K562 (cell line): ENCODE data around the gene CTPS2. TPM values are rescaled to one million over a fixed set of nuclear protein-coding genes. Genes with fewer than 3 reads are reported as not detected.

Experiments used
- BMI1 ChIP-seq: fragments of 150-350 bp; IDR thresholded peaks from 2 replicates; pipeline ENCODE4 v1.6.1; 2014; ENCODE audit warnings: low read length
- CCNT2 ChIP-seq: IDR thresholded peaks from 2 replicates; pipeline ENCODE4 v1.6.1; 2011; ENCODE audit warnings: borderline replicate concordance, low read depth, mild to moderate bottlenecking, moderate library complexity, mixed read lengths, low read length; ENCODE audit not compliant: insufficient read length; ENCODE audit errors: extremely low read depth
- CHD4 ChIP-seq: fragments of 200-600 bp; sonication (generic); IDR thresholded peaks from 3 replicates; pipeline ENCODE4 v1.6.1; 2012; ENCODE audit warnings: low read depth, mild to moderate bottlenecking, mixed read lengths, low read length, inconsistent platforms; ENCODE audit not compliant: insufficient read depth, insufficient replicate concordance, poor library complexity, severe bottlenecking
- DLX4 ChIP-seq: fragments of 250-450 bp; sonication (Bioruptor Pico); IDR thresholded peaks from 2 replicates; pipeline ENCODE4 v1.6.1; 2021; ENCODE audit warnings: mild to moderate bottlenecking
- DPF2 ChIP-seq: fragments of 450-650 bp; IDR thresholded peaks from 2 replicates; pipeline ENCODE4 v1.6.1; 2016
- ELK1 ChIP-seq: sonication (generic); formaldehyde crosslinking; IDR thresholded peaks from 2 replicates; pipeline ENCODE4 v1.8.1; 2022; ENCODE audit warnings: missing genetic modification reagents
- EP400 ChIP-seq: fragments of 450-650 bp; IDR thresholded peaks from 2 replicates; pipeline ENCODE4 v1.6.1; 2017; ENCODE audit warnings: antibody characterized with exemption, mild to moderate bottlenecking, moderate library complexity
- ESRRA ChIP-seq: fragments of 450-650 bp; IDR thresholded peaks from 2 replicates; pipeline ENCODE4 v1.6.1; 2014; ENCODE audit warnings: low read depth, mild to moderate bottlenecking, moderate library complexity, borderline replicate concordance
- GTF2F1 ChIP-seq: IDR thresholded peaks from 2 replicates; pipeline ENCODE4 v1.6.1; 2011; ENCODE audit warnings: low read depth, low read length, improper control_type of control experiment
- HDAC1 ChIP-seq, 2 experiments: fragments of 450-650 bp; IDR thresholded peaks; 2 replicates each; pipeline ENCODE4 v1.6.1; 2016 to 2017; ENCODE audit warnings: inconsistent platforms in 1 of 2, mild to moderate bottlenecking in 1 of 2, moderate library complexity in 1 of 2
- HLTF ChIP-seq: fragments of 450-650 bp; IDR thresholded peaks from 2 replicates; pipeline ENCODE4 v1.6.1; 2016
- HMG20B ChIP-seq: fragments of 250-450 bp; sonication (Bioruptor Pico); IDR thresholded peaks from 2 replicates; pipeline ENCODE4 v1.5.0; 2021; ENCODE audit warnings: mild to moderate bottlenecking
- HNRNPLL ChIP-seq: fragments of 200-400 bp; formaldehyde crosslinking; IDR thresholded peaks from 2 replicates; pipeline ENCODE4 v1.6.1; 2017; ENCODE audit warnings: low read length, low read depth, mild to moderate bottlenecking; ENCODE audit not compliant: poor library complexity, severe bottlenecking
- MITF ChIP-seq: IDR thresholded peaks from 2 replicates; pipeline ENCODE4 v1.6.1; 2014; ENCODE audit warnings: antibody characterized with exemption
- NCOR1 ChIP-seq: fragments of 450-650 bp; IDR thresholded peaks from 2 replicates; pipeline ENCODE4 v1.6.1; 2016; ENCODE audit warnings: mild to moderate bottlenecking, moderate library complexity
- NFE2 ChIP-seq: IDR thresholded peaks from 2 replicates; pipeline ENCODE4 v1.6.1; 2014; ENCODE audit warnings: antibody characterized with exemption, low read depth
- POLR2H ChIP-seq: IDR thresholded peaks from 2 replicates; pipeline ENCODE4 v1.6.1; 2016; ENCODE audit warnings: missing genetic modification characterization, low read depth, mild to moderate bottlenecking, control low read depth, missing compliant biosample characterization, moderate library complexity
- PTRF ChIP-seq: fragments of 450-650 bp; IDR thresholded peaks from 2 replicates; pipeline ENCODE4 v1.6.1; 2016; ENCODE audit warnings: mild to moderate bottlenecking, missing genetic modification characterization, missing compliant biosample characterization
- RBBP5 ChIP-seq: fragments of 200-600 bp; sonication (generic); IDR thresholded peaks from 2 replicates; pipeline ENCODE4 v1.6.1; 2012; ENCODE audit warnings: borderline replicate concordance, mild to moderate bottlenecking, low read length, control low read depth, inconsistent platforms; ENCODE audit not compliant: insufficient read depth, poor library complexity, severe bottlenecking
- THAP7 ChIP-seq: fragments of 250-450 bp; sonication (Bioruptor Pico); IDR thresholded peaks from 2 replicates; pipeline ENCODE4 v1.5.0; 2021
- TSC22D4 ChIP-seq: fragments of 450-650 bp; IDR thresholded peaks from 2 replicates; pipeline ENCODE4 v1.6.1; 2016; ENCODE audit warnings: missing genetic modification characterization, missing biosample characterization, control low read depth
- ZNF217 ChIP-seq: sonication (generic); formaldehyde crosslinking; IDR thresholded peaks from 2 replicates; pipeline ENCODE4 v1.8.0; 2022; ENCODE audit warnings: mild to moderate bottlenecking, missing genetic modification reagents
- ZNF277 ChIP-seq: fragments of 250-450 bp; sonication (Bioruptor Pico); IDR thresholded peaks from 2 replicates; pipeline ENCODE4 v1.8.0; 2022; ENCODE audit warnings: inconsistent platforms, mild to moderate bottlenecking, moderate library complexity, borderline replicate concordance
- ZNF695 ChIP-seq: fragments of 450-650 bp; formaldehyde crosslinking; IDR thresholded peaks from 2 replicates; pipeline ENCODE4 v1.4.0; 2020; ENCODE audit warnings: mild to moderate bottlenecking, moderate library complexity
- ZNF764 ChIP-seq: fragments of 250-450 bp; sonication (Bioruptor Pico); IDR thresholded peaks from 2 replicates; pipeline ENCODE4 v1.4.0; 2020; ENCODE audit warnings: low read depth, mild to moderate bottlenecking, moderate library complexity
- polyA plus RNA-seq, 8 experiments: library from polyadenylated mRNA; depleted of rRNA in 4 of 8; stranded (reverse) in 5 of 8; unstranded in 3 of 8; fragments of >200 nt; fragmentation: Nextera tagmentation in 2 of 8; fragmentation: Illumina TruSeq in 1 of 8; extraction: Ambion mirVana in 2 of 8; extraction: Trizol in 1 of 8; gene quantifications; 2 replicates each; pipeline versions ENCODE4 v1.2.1 to v1.2.3, GENCODE V29; 2011 to 2014; ENCODE audit warnings: inconsistent platforms in 1 of 8, missing spikeins in 1 of 8
- total RNA-seq, 7 experiments: library from RNA; depleted of rRNA in 6 of 7; stranded (reverse); fragments of >200 nt in 6 of 7; fragmentation: Illumina TruSeq in 2 of 7; extraction: Trizol in 2 of 7; gene quantifications; 2 replicates each; pipeline versions ENCODE4 v1.2.1 to v1.2.3, GENCODE V29; 2011 to 2021; ENCODE audit warnings: low replicate concordance in 1 of 7

Gene CTPS2
- total and polyA plus RNA-seq, 9 of the 15 experiments (the other 6 are each of a cell fraction or from before 2014, with no cell fraction given), result 5.4 to 19.5 (median 14.1) TPM

GRCh38 chrX:16633754-16634153 lies 78.7 kb downstream of the CTPS2 start (continued):
- no peak for TF ChIP-seq DLX4 (CRISPR knock-in tag)
- no peak for TF ChIP-seq HNRNPLL
- TF ChIP-seq PTRF (tag), result no peak
- TF ChIP-seq THAP7 (CRISPR knock-in tag), result no peak
- no peak for TF ChIP-seq ZNF695 (CRISPR knock-in tag)
- no peak for TF ChIP-seq GTF2F1
- no peak for TF ChIP-seq ZNF277 (CRISPR knock-in tag)
- no peak for TF ChIP-seq HMG20B (CRISPR knock-in tag)
- TF ChIP-seq TSC22D4 (tag), result no peak
- 0 out of 2 replicates have a peak, but pooled peaks have one; percentile 42 for TF ChIP-seq POLR2H (tag)
- no peak for TF ChIP-seq BMI1
- peak; percentile 93 for TF ChIP-seq NFE2
- no peak for TF ChIP-seq HLTF
- no peak for TF ChIP-seq ZNF764
- peak; percentile 34; the same call in 1 of the 2 replicates for TF ChIP-seq EP400
- peak; percentile 10; the same call in 1 of the 2 replicates for TF ChIP-seq NCOR1
- no peak for TF ChIP-seq RBBP5
- TF ChIP-seq ZNF217 (CRISPR knock-in tag), result no peak
- peak; percentile 17 for TF ChIP-seq CCNT2
- peak; percentile 71 for TF ChIP-seq ESRRA
- TF ChIP-seq DPF2, result peak; percentile 86
- TF ChIP-seq MITF, result no peak
- TF ChIP-seq HDAC1 (IDR thresholded peaks at IDR 0.05), result 0 out of 4 replicates have a peak, but pooled peaks of 1 of the 2 experiments have one; percentile 17
- no peak for TF ChIP-seq ELK1
- no peak for TF ChIP-seq CHD4
